Heart right ventricle (tissue), 16 donors: Measurements from ENCODE around the gene SHANK2. TPM values are rescaled to one million over a fixed set of nuclear protein-coding genes. Genes with fewer than 3 reads are reported as not detected.

Source experiments
- ATAC-seq, 8 donors: fragments of 200-7000 bp; cut with Tn5 transposase; one replicate each; pipeline ENCODE4 v1.9.1; 2020; ENCODE audit warnings: mild to moderate bottlenecking in 8 of 8, moderate library complexity in 8 of 8, moderate number of reproducible peaks in 1 of 8
- DNase-seq, 2 donors: peaks; one replicate each; pipeline ENCODE4 v3.0.0-alpha.2; 2020
- H3K27ac ChIP-seq, 10 donors: fragments of 200-600 bp; sonication (generic) in 2 of 10; one replicate each; pipeline versions ENCODE4 v1.5.0 to v1.8.0; 2020 to 2022; ENCODE audit warnings: mild to moderate bottlenecking in 3 of 10
- H3K27me3 ChIP-seq, 7 donors: fragments of 200-600 bp; one replicate each; pipeline ENCODE4 v1.8.0; 2021 to 2022; ENCODE audit warnings: mild to moderate bottlenecking in 2 of 7
- H3K36me3 ChIP-seq, 9 donors: fragments of 200-600 bp; sonication (generic) in 1 of 9; one replicate each; pipeline versions ENCODE4 v1.5.0 to v1.8.0; 2020 to 2022; ENCODE audit warnings: mild to moderate bottlenecking in 2 of 9
- H3K4me1 ChIP-seq, 9 donors: fragments of 200-600 bp; sonication (generic) in 1 of 9; one replicate each; pipeline versions ENCODE4 v1.5.0 to v1.8.0; 2020 to 2022; ENCODE audit warnings: mild to moderate bottlenecking in 4 of 9
- H3K4me3 ChIP-seq, 10 donors: fragments of 200-600 bp; sonication (generic) in 2 of 10; one replicate each; pipeline versions ENCODE4 v1.5.0 to v1.8.0; 2020 to 2022; ENCODE audit warnings: mild to moderate bottlenecking in 7 of 10, moderate library complexity in 2 of 10
- H3K9me3 ChIP-seq, 11 donors: fragments of 200-600 bp in 10 of 11; sonication (generic) in 2 of 11; one replicate each; pipeline versions ENCODE4 v1.5.0 to v1.8.0; 2013 to 2022; ENCODE audit warnings: mild to moderate bottlenecking in 2 of 11, control low read depth in 1 of 11, moderate library complexity in 1 of 11
- CTCF ChIP-seq, 9 donors: fragments of 200-600 bp; sonication (generic) in 2 of 9; IDR thresholded peaks; one replicate each; pipeline versions ENCODE4 v1.5.0 to v1.8.0; 2021 to 2022; ENCODE audit warnings: antibody characterized with exemption in 9 of 9, mild to moderate bottlenecking in 5 of 9, moderate library complexity in 1 of 9
- WGBS, 2 donors: extraction: QIAGEN DNeasy Blood & Tissue Kit; methylation state at CpG; one replicate each; pipeline ENCODE4 v1.1.7; 2013; ENCODE audit warnings: inconsistent platforms in 1 of 2; 5-methylcytosine and 5-hydroxymethylcytosine counted together
- intact Hi-C, 10 donors: fragments of 100-400 bp; cut with DNase I; formaldehyde crosslinking; loops; one replicate each; pipeline versions ENCODE4 v1.11.1 to v1.14.2; 2022
- polyA plus RNA-seq, 2 donors: library from polyadenylated mRNA; stranded (reverse); fragments of 200-250 nt; gene quantifications; one replicate each; pipeline ENCODE4 v1.2.3, GENCODE V29; 2013
- total RNA-seq, 10 donors: library from RNA; stranded (reverse); fragmentation: NEBNext Ultra II Directional in 3 of 10; extraction: Animal tissue kit (Norgen Biotek cat#: 25700) in 3 of 10; gene quantifications; one replicate each; pipeline versions ENCODE4 v1.2.1 to v1.2.4, GENCODE V29; 2021 to 2023
- donor health status: Arrhythmogenic right ventricular cardiomyopathy.
- donor health status: ischemic (EF 13 %, LVEDD 7.1; RV severe dilation, severe dysfunction).
- donor health status: healthy with polysubstance abuse.
- donor health status: DM: no; HTN: yes; CAD: no.
- donor health status: DM: no; HTN: no; CAD: no.
- donor health status: ischemic (EF 25% LVEDD 6.9; RV normal size, moderate dysfunction).
- donor health status: ischemic (EF 25% LVEDD 5.7; RV mildly dilated, moderate dysfunction).
- donor health status: healthy.
- donor health status: DM: yes; HTN: yes; CAD: no.
- donor health status: Ischemic cardiomyopathy.
- donor health status: ischemic (EF 35%, LVEDD 5.7; RV mildly dilated, moderate dysfunction).
- donor health status: nonischemic (EF 11% LVEDD 7.7; RV severe dilation, severe dysfunction).
- donor health status: DM: yes; HTN: yes; CAD: no.
- donor health status: PGD.
- donor health status: ischemic (EF 29% LVEDD 5.4; RV normal size, mild dysfunction).
- donor health status: nonischemic (EF 23%, LVEDD 6.1; RV moderate dilation, normal function).

SHANK2 gene
- total and polyA plus RNA-seq, 12 donors, result under 0.01 to 0.71 (median 0.44) TPM; not detected in 2

- no peak for TF ChIP-seq CTCF (IDR thresholded peaks at IDR 0.05)
Measured at GRCh38 chr11:71202966-71203365, 49.4 kb downstream of the SHANK2 start.

GRCh38 chr11:71202598-71202944 is 49.8 kb downstream of the SHANK2 start:
- no peak for TF ChIP-seq CTCF (IDR thresholded peaks at IDR 0.05)
- H3K27me3 ChIP-seq, result peaks cover 0 to 52% (median 6%) of the 10 kb centered on the region in 7 donors
- no peak overlapping the region for H3K4me3 ChIP-seq
- no peaks in the 10 kb centered on the region for H3K4me1 ChIP-seq
- WGBS, 2 donors, result 87 to 88% methylated on average over 5 of the region's 5 CpGs
- ATAC-seq (no peak), DNase-seq (no peak)
- intact Hi-C loops, result no loop called here
- H3K9me3 ChIP-seq, result no peaks in the 10 kb centered on the region
- H3K27ac ChIP-seq, result no peak overlapping the region
- H3K36me3 ChIP-seq, result no peaks in the 10 kb centered on the region

More at GRCh38 chr11:71202966-71203365, 49.4 kb downstream of the SHANK2 start:
- intact Hi-C loops, result no loop called here
- ATAC-seq, result no peak
- no peak for DNase-seq
- Histone ChIP-seq H3K27me3 (peaks cover 0 to 49% (median 6%) of the 10 kb centered on the region in 7 donors), H3K27ac (no peak overlapping the region), H3K4me3 (no peak overlapping the region), H3K36me3 (no peaks in the 10 kb centered on the region), H3K4me1 (no peaks in the 10 kb centered on the region), H3K9me3 (no peaks in the 10 kb centered on the region)
- 93 to 94% methylated on average over 4 of the region's 4 CpGs for WGBS, 2 donors

Other genes starting within 250 kb of the SHANK2 start
- gene DHCR7, start 195.8 kb upstream of the SHANK2 start, total RNA-seq, result 10 to 100 TPM; 24.9 to 49.6 (median 31.0) TPM
- 10 to 100 TPM; 13.5 to 16.0 TPM for gene DHCR7, start 195.8 kb upstream of the SHANK2 start, polyA plus RNA-seq
- gene NADSYN1, start 200.6 kb upstream of the SHANK2 start, total RNA-seq, result 10 to 100 TPM; 13.4 to 31.4 (median 16.0) TPM
- 10 to 100 TPM; 25.6 to 32.0 TPM for gene NADSYN1, start 200.6 kb upstream of the SHANK2 start, polyA plus RNA-seq